T47D (cell line): ENCODE results near the gene MARK2.
A peak's percentile ranks its signal among the peaks of the same experiment; 100 is the strongest.

Experiments used
- DNase-seq, 2 experiments: peaks; one replicate each; pipeline versions ENCODE4 v3.0.0 to v3.0.0-alpha.2; 2011 to 2012; ENCODE audit warnings: low read depth in 1 of 2, low spot score in 1 of 2
- JUND ChIP-seq: IDR thresholded peaks from 2 replicates; pipeline ENCODE4 v1.6.1; 2012; ENCODE audit warnings: low read depth
- in situ Hi-C: cut with HindIII; loops from 2 replicates; pipeline ENCODE4 v1.10.0; 2016; ENCODE audit warnings: low sequenced_read_pairs, low pct_unique_long_range_greater_than_20kb

The MARK2 gene

DNA sequence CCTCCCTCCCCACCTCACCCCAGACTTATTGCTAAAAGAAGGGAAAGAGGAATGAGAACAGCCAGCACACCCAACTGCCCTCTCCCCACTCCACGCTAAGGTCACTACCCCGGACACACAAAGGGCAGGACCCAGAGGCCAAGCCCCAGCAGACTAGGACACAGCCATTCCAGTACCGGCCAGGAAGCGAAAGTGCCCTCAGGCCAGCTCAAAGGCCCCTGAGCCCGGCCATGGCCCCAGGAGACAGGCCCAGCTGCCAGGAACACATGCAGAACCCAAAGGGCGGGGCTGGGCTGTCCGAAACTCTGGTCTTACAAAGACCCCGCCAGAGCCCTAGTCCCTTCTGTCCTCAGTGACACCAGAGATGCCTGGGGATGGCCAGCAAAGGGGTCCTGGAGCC lies 72.5 kb downstream of the MARK2 start:
- in situ Hi-C loops = no loop called here
- no peak for DNase-seq
- TF ChIP-seq JUND = no peak

DNA sequence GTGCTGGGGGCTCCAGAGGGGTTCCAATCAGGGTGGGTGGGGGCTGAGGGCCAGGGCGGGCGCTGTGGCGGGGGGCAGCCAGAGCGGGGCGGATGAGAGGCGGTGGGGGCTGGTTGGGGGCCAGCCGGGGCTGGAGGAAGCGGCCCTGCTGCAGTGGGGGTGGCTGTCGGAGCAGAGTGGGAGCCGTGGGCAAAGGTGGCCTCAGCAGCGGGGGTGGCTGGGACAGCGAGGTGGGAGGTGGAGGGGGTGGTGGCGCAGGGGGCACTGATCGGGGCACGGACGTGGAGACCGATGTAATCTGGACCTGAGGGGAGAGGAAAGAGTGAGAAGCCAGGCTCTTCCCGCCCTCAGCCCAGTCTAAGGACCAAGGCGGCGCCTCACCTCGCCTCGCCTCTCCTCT lies 73.0 kb downstream of the MARK2 start:
- in situ Hi-C loops = no loop called here

DNA sequence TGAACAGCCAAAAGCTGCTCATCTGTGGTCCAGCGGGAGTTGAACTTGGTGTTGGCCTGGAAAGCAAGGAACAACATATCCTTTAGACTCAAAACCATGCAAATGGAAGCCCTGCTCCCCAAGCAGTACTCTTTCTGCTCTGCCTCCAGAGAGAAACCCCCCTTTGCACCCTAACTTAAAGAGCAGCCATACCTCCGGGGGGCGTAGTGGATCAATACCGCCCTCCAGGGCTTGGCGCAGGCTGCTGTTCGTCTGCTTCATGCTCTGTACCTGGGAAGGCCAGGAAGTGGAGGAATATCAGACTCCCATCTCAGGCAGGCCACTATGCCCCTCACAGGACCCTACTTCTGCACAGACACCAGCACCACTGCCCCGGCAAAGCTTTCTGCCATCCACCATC lies 73.8 kb downstream of the MARK2 start:
- TF ChIP-seq JUND = no peak
- in situ Hi-C loops = no loop called here

More for the DNA sequence above, 73.0 kb downstream of the MARK2 start:
- DNase-seq = no peak
- TF ChIP-seq JUND = no peak

DNA sequence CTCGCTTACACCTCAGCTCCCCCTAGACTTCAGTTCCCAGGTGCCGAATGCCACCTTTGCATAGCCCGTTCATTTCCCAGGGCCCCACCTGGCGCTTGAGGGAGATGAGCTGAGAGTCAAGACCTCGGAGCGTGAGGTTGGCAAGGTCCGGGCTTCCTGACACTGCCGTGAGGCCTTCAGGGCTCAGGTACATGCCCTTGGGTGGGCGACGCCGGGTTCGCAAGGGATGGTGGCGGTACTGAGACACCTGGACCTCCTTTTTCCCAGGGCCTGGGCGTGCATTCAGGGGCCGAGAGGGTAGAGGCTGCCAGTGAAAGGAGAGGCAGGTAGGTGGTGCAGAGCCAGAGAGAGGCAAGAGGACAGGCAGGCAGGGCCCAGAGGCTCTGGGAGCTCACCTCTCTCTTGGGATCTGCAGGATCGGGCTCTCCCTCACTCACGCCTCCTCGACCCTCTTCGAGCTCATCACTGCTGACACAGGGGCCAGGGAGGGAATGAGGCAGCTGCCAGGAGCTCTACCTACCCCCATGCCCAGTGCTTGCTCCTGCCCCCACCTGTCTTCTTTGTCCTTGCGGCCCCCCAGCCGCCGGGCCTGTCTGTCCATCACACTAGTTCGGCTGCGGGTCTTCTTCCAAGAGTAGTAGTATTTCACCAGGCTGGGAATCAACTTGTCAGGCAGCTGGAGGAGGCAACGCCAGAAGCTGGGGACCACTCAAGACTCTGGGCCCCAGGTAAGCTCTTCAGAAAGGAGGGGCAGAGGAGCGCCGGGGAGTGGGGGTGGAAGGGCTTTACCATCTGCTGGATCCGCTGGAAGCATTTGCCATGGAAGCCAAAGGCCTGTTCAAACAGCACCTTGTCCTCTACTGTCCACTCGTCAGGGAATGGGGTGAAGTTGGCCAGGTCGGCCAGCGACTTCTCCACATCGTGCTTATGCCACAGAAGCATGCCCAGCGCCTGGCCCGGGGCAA lies 75.2 kb downstream of the MARK2 start:
- TF ChIP-seq JUND = no peak
- in situ Hi-C loops = no loop called here
- DNase-seq = no peak

More for the DNA sequence above, 73.8 kb downstream of the MARK2 start:
- DNase-seq = no peak

DNA sequence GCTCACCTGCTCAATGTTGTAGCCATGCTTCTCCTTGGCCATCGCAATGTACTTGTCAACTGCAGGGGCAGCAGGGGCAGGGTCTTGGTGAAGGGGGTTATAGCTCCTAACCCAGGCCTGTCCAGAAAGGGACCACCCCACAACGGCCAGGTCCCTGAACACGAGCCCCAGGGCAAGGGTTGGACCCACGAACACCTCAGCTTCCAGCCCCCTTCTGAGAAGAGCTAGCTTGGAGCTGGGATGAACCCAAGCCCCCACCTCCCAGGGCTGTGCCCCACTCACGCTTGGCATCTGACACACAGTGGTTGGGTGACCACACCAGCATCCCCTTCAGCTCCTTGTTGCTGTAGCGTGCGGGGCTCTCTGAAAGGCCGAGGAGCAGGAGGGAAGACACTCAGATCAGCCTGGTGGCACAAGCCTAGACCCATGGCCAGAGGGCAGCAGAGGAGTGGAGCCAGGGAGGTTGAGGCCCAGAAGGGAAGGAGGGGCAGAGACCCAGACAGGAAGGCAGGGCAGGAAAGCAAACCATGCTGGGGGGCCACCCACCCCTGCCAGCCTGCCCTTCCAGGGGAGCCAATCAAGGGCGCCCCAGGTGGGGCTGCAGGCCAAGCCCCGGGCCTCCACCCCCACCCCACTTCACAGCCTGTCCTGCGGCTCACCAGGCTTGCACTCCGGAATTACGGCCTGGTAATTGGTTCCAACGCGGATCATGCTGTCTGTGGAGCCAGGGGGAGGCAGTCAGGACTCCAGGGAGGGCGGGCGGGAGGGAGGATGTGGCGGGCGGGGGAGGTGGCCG lies 76.2 kb downstream of the MARK2 start:
- no peak for DNase-seq
- in situ Hi-C loops = no loop called here
- no peak for TF ChIP-seq JUND

DNA sequence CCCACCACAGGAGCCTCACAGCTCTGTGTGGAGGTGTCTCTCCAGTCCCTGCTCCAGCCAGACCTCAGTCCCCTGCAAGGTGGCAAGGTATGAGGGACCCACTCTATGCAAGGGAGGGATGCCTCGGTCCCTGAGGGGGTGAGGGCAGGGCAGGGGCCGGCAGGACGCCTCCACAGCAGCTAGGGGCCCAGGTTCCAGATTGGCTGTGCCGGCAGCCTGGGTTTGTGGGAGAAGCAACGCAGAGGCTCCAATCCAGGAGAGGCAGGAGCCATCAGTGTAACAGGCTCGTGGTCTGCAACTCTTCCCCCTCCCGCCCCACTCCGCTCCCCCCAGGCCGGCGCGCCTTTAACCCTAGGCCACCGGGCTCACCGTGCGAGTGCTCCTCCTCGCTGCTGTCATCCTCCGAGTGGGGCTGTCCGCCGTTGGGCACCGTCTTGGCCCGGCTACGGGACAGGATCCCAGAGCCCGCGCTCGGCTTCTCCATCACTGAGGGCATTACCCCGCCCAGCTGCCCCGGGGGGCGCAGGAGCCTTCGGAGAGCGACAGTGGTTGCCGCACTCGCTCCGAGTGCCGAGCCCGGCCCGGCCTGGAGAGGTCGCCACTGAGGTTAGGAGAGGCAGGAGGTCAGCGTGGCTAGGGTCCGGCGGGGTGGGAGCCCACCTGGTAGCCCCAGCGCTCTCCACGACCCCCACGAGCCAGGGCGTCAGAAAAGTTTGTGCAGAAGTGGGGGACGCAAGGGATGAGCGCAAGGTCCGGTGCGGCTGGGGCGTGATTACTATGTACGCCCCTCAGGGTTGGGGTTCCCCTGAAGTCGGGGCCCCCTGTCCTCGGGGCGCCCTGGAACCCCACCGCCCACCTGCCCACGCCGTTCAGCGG lies 77.3 kb downstream of the MARK2 start:
- DNase-seq = peak; percentile 59 to 75
- no peak for TF ChIP-seq JUND
- in situ Hi-C loops = no loop called here

DNA sequence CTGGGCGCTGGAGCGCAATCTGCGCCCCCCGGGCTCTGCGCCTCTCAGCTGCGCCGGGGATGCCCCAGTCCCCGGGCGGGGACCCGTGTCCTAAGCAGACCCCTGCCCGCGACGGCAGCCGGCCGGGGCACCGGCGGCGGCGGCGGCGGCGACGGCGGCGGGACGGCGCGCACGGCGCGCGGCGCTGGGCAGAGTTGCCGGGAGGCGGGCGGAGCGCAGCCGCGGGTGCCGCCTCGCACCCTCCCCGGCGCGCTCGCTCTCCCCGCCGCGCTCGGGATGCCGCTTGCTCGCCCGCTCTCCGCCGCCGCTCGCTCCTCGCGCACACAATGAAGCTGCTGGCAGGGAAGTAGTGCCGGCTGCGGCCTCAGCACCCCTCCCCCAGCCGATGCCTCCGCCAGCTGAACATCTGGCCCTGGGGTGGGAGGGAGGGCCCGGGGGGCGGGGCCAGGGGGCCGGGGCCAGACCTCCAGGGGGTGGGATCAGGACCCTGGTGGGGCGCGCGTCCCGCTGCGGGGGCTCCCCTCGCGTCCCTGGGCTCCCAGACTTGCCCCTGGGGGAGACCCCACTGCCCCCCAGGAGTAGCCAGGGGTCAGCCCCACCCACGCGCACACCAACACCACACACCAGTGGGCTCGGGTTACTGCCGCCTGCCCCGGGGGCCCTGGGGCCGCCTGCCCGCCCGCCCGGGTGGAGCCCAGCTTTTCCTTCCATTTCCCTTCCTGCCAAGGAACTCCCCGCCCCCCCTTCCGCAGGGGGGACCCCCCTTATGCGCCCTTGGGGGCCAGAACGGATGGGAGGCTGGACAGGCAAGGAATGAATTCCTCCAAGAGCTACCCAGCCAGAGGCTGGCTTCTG lies 78.2 kb downstream of the MARK2 start, which contains the start of gene RCOR2:
Gene RCOR2, minus strand, starts transcription at position 328 of the 855 bp plus-strand sequence. CDS start 708 bp downstream, outside the sequence.
- peak; percentile 84 to 85 for DNase-seq
- in situ Hi-C loops = no loop called here
- no peak for TF ChIP-seq JUND

DNA sequence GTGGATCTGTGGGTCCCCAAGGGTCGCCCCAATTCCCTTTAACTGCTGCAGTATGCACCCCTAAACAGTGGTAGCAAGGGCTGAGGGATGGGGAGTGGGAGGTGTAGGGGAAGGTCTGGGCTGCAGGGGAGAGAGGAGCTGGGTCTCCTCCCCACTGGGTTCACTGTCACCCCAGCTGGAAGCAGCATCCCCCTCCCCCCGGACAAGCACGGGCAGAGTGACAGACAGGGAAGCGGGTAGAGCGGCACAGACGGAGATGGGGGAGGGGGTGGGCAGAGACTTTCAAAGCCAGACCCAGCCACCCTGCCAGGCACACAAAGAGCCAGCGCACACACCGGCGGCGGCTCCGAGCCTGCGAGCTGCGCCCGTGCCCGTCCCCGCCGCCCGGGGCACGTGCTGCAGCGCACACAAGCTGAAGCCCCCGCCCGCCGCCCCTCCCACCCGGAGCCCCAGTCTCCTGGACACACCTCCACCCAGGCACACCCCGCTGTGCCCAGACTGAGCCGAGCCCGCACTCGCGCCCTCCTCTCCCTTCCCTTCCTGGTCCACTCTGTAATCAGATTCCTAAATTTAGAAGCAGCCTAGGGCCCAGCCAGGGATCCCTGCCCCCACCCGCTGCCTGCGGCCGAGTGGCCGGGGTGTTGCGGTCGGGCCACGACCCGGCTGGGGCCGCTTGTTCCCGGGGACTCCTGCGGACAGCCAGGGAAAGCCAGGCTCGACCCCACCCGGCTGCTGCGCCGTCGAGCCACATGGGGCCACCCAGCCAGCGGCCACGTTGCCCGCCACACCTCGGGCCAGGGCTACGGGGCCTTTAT lies 79.0 kb downstream of the MARK2 start:
- no peak for TF ChIP-seq JUND
- in situ Hi-C loops = no loop called here
- DNase-seq = peak; percentile 75 to 78

DNA sequence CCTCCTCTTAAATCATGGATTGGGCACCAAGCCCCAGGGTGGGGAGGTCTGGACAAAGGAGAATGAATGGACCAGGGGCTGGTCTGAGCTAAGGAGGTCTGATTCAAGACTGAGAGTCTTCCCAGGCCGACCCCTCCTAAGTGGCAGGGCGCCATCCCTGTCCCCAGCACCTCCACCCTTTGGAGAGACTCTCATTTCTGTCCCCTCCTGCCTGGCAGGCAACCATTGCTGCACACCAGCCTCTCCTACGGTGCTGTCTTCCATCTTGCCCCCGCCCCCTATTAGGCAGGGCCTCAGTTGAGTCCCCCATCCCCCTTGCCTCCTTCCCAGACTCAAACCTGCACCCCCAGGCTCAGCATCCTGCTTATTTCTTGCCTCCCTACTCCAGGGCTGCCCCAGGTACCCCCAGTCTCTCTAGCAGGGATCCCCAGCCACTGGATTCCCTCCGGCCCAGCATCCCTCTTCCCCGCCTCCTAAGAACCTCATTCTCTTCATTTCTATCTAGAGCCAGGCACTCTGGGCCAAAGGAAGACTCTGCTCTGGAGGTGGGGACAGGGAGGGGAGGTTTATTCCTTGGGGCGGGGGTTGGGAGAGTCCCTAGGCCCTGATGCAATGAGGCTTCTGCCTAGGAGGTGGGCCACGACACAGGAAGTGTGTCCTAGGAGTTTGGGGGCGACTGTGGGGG lies 79.7 kb downstream of the MARK2 start:
- in situ Hi-C loops = no loop called here
- TF ChIP-seq JUND = no peak
- DNase-seq = no peak
